HepG2 (cell line): ENCODE measurements around the gene CIB1. TPM values are rescaled to one million over a fixed set of nuclear protein-coding genes. Genes with fewer than 3 reads are reported as not detected.
A peak's percentile ranks its signal among the peaks of the same experiment; 100 is the strongest.

Experiments
- ARHGAP35 ChIP-seq: sonication (generic); formaldehyde crosslinking; IDR thresholded peaks from 2 replicates; pipeline ENCODE4 v1.9.0; 2022; ENCODE audit warnings: mild to moderate bottlenecking, inconsistent platforms, moderate library complexity, missing genetic modification reagents, borderline replicate concordance
- CHD4 ChIP-seq: fragments of 200-600 bp; sonication (generic); IDR thresholded peaks from 2 replicates; pipeline ENCODE4 v1.7.0; 2017; ENCODE audit warnings: mild to moderate bottlenecking, low read length, borderline replicate concordance
- CTCF ChIP-seq: sonication (generic); formaldehyde crosslinking; IDR thresholded peaks from 2 replicates; pipeline ENCODE4 v1.5.0; 2020; ENCODE audit warnings: mild to moderate bottlenecking, missing genetic modification reagents, moderate library complexity
- DNMT1 ChIP-seq: sonication (generic); formaldehyde crosslinking; IDR thresholded peaks from 2 replicates; pipeline ENCODE4 v1.5.1; 2020; ENCODE audit warnings: mild to moderate bottlenecking, missing genetic modification reagents
- ERF ChIP-seq: IDR thresholded peaks from 2 replicates; pipeline ENCODE4 v1.6.1; 2018; ENCODE audit warnings: missing biosample characterization, missing genetic modification reagents
- ETS1 ChIP-seq: sonication (generic); formaldehyde crosslinking; IDR thresholded peaks from 2 replicates; pipeline ENCODE4 v1.4.0; 2020; ENCODE audit warnings: missing genetic modification reagents
- IRX3 ChIP-seq: sonication (generic); formaldehyde crosslinking; IDR thresholded peaks from 2 replicates; pipeline ENCODE4 v1.8.1; 2023; ENCODE audit warnings: mild to moderate bottlenecking, low read depth, missing genetic modification reagents, borderline replicate concordance
- JUND ChIP-seq: sonication (generic); formaldehyde crosslinking; IDR thresholded peaks from 2 replicates; pipeline ENCODE4 v1.8.0; 2022; ENCODE audit warnings: mild to moderate bottlenecking, missing genetic modification reagents
- KIAA2018 ChIP-seq: sonication (generic); formaldehyde crosslinking; IDR thresholded peaks from 2 replicates; pipeline ENCODE4 v1.5.0; 2020; ENCODE audit warnings: mild to moderate bottlenecking, missing genetic modification reagents, borderline replicate concordance
- MED8 ChIP-seq: sonication (generic); formaldehyde crosslinking; IDR thresholded peaks from 2 replicates; pipeline ENCODE4 v1.8.1; 2023; ENCODE audit warnings: mild to moderate bottlenecking, missing genetic modification reagents; ENCODE audit not compliant: insufficient replicate concordance
- NONO ChIP-seq, 2 experiments: fragments of 450-650 bp in 1 of 2; sonication (generic) in 1 of 2; formaldehyde crosslinking in 1 of 2; IDR thresholded peaks in 1 of 2; conservative IDR thresholded peaks in 1 of 2; 2 replicates each; pipeline versions ENCODE4 v1.6.1 to v1.8.0; 2017 to 2022; ENCODE audit warnings: mild to moderate bottlenecking in 1 of 2, missing genetic modification reagents in 1 of 2, moderate library complexity in 1 of 2
- TBP ChIP-seq: sonication (generic); formaldehyde crosslinking; IDR thresholded peaks from 2 replicates; pipeline ENCODE4 v1.5.0; 2020; ENCODE audit warnings: missing genetic modification reagents
- THAP11 ChIP-seq: IDR thresholded peaks from 2 replicates; pipeline ENCODE4 v1.6.1; 2016; ENCODE audit warnings: missing biosample characterization, missing genetic modification reagents
- XRCC5 ChIP-seq: fragments of 200-400 bp; formaldehyde crosslinking; optimal IDR thresholded peaks from 2 replicates; pipeline ENCODE3; 2017; ENCODE audit warnings: mild to moderate bottlenecking, low read length
- ZIK1 ChIP-seq: sonication (generic); formaldehyde crosslinking; IDR thresholded peaks from 2 replicates; pipeline ENCODE4 v1.5.0; 2020; ENCODE audit warnings: mild to moderate bottlenecking, low read depth, missing genetic modification reagents, borderline replicate concordance
- ZNF232 ChIP-seq: sonication (generic); formaldehyde crosslinking; IDR thresholded peaks from 2 replicates; pipeline ENCODE4 v1.4.0; 2020; ENCODE audit warnings: missing genetic modification reagents, borderline replicate concordance
- ZNF446 ChIP-seq: sonication (generic); formaldehyde crosslinking; IDR thresholded peaks from 2 replicates; pipeline ENCODE4 v1.5.0; 2020; ENCODE audit warnings: mild to moderate bottlenecking, missing genetic modification reagents
- ZNF772 ChIP-seq: sonication (generic); formaldehyde crosslinking; IDR thresholded peaks from 2 replicates; pipeline ENCODE4 v1.5.0; 2020; ENCODE audit warnings: mild to moderate bottlenecking, missing genetic modification reagents
- ZNF839 ChIP-seq: sonication (generic); formaldehyde crosslinking; IDR thresholded peaks from 2 replicates; pipeline ENCODE4 v1.4.0; 2020; ENCODE audit warnings: missing genetic modification reagents, mild to moderate bottlenecking, borderline replicate concordance
- polyA plus RNA-seq, 8 experiments: library from polyadenylated mRNA; depleted of rRNA in 3 of 8; stranded (reverse) in 7 of 8; unstranded in 1 of 8; fragments of >200 nt; fragmentation: Illumina TruSeq in 4 of 8; extraction: Trizol in 4 of 8; gene quantifications; 2 replicates each; pipeline versions ENCODE4 v1.2.1 to v1.2.3, GENCODE V29; 2011 to 2016; ENCODE audit warnings: low read depth in 4 of 8, missing spikeins in 1 of 8, mixed read lengths in 1 of 8; ENCODE audit not compliant: insufficient read depth in 1 of 8
- total RNA-seq, 5 experiments: library from RNA; depleted of rRNA; stranded (reverse); fragments of >200 nt; fragmentation: Illumina TruSeq; extraction: Trizol; gene quantifications; 2 replicates each; pipeline ENCODE4 v1.2.3, GENCODE V29; 2016; ENCODE audit warnings: low read depth in 1 of 5

The CIB1 gene
- total and polyA plus RNA-seq, 2 of the 13 experiments (the other 11 are each of a cell fraction or from before 2014, with no cell fraction given), result 38.7 to 72.7 TPM

GRCh38 chr15:90249203-90249863, 15.6 kb upstream of the CIB1 start, which contains the start of gene TTLL13 (continued):
- peak; percentile 35 for TF ChIP-seq CTCF (CRISPR knock-in tag)
- TF ChIP-seq KIAA2018 (CRISPR knock-in tag), result no peak
- no peak for TF ChIP-seq ETS1
- peak; percentile 32; the same call in 1 of the 2 replicates for TF ChIP-seq ZNF772 (CRISPR knock-in tag)
- no peak for TF ChIP-seq ZNF839
- peak; percentile 55; the same call in 1 of the 2 replicates for TF ChIP-seq ARHGAP35
- TF ChIP-seq ZIK1 (CRISPR knock-in tag), result peak; percentile 39; the same call in 1 of the 2 replicates
- TF ChIP-seq THAP11 (CRISPR knock-in tag), result peak; percentile 46; the same call in 1 of the 2 replicates
- TF ChIP-seq JUND (CRISPR knock-in tag), result no peak
- no peak for TF ChIP-seq XRCC5
- TF ChIP-seq ZNF232 (CRISPR knock-in tag), result peak; percentile 34; the same call in 1 of the 2 replicates
- peak; percentile 51 for TF ChIP-seq MED8 (CRISPR knock-in tag)
- no peak for TF ChIP-seq DNMT1
- no peak for TF ChIP-seq IRX3 (CRISPR knock-in tag)
- TF ChIP-seq TBP, result no peak
- no peak for TF ChIP-seq NONO (IDR thresholded peaks at IDR 0.05)
- TF ChIP-seq NONO (CRISPR knock-in tag; conservative IDR thresholded peaks at IDR 0.05), result no peak
- no peak for TF ChIP-seq ZNF446 (CRISPR knock-in tag)
- no peak for TF ChIP-seq ERF
- no peak for TF ChIP-seq CHD4
